GM12892 (cell line): ENCODE results near the gene COQ8B.
"Not testable (repeated sequence)": the region's sequence is repeated elsewhere in the genome, so short reads cannot be mapped to it uniquely, and the experiment has no call there.

Experiments used
- DNase-seq: peaks from one replicate; pipeline ENCODE4 v3.0.0; 2011; ENCODE audit not compliant: insufficient read length
- FAIRE-seq: peaks from 2 replicates; lab custom pipeline; 2011; peaks lifted over from hg19 to GRCh38; lab: Jason Lieb, UNC
- POLR2A ChIP-seq: IDR thresholded peaks from 2 replicates; pipeline ENCODE4 v1.6.1; 2011; ENCODE audit warnings: low read depth, low read length, control low read depth
- POLR2AphosphoS5 ChIP-seq: IDR thresholded peaks from 2 replicates; pipeline ENCODE4 v1.6.1; 2011; ENCODE audit warnings: low read depth, low read length, control low read depth
- TAF1 ChIP-seq: IDR thresholded peaks from 2 replicates; pipeline ENCODE4 v1.6.1; 2011; ENCODE audit warnings: low read depth, mild to moderate bottlenecking, control low read depth, low read length, borderline replicate concordance

Gene COQ8B

DNA sequence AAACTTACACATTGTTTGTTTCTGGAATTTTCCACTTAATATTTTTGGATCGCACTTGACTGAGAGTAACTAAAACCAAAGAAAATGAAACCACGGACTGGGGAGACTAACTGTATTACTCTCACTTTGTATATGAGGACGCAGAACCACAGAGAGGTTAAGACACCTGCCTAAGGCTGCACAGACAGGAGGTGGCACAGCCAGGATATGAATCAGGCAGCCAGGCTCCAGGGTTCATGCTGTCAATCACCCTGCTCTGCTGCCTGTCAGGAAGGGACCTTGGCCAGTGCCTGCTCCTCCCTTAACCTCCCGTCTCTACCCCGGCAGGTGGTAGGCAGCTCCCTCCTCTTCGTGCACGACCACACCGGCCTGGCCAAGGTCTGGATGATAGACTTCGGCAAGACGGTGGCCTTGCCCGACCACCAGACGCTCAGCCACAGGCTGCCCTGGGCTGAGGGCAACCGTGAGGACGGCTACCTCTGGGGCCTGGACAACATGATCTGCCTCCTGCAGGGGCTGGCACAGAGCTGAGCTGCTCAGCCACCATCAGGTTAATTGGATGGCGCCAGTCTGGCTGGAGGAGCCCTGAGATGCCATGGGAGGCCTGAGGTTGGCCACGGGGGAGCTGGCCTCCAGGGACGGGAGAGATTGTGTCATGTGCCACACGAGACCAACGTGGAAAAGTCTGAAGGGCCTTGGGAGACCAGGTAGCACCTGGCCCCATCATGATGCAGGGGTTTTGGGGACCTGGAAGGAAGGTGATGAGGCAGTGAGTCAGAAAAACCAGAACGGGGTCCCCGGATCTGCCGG is 22.5 kb upstream of the COQ8B start:
- FAIRE-seq (no peak), DNase-seq (no peak)
- TF ChIP-seq POLR2A (no peak), POLR2AphosphoS5 (no peak), TAF1 (no peak)

GRCh38 chr19:40737102-40737644 is 20.5 kb upstream of the COQ8B start:
- no peak for FAIRE-seq
- no peak for DNase-seq
- TF ChIP-seq POLR2AphosphoS5 (no peak), TAF1 (no peak), POLR2A (no peak)

GRCh38 chr19:40736661-40737060 is 20.0 kb upstream of the COQ8B start:
- TF ChIP-seq POLR2A: no peak
- TF ChIP-seq POLR2AphosphoS5: no peak
- no peak for TF ChIP-seq TAF1
- DNase-seq (no peak), FAIRE-seq (no peak)

GRCh38 chr19:40735013-40735771 is 18.5 kb upstream of the COQ8B start:
- DNase-seq (no peak), FAIRE-seq (no peak)
- TF ChIP-seq POLR2AphosphoS5: no peak
- TF ChIP-seq POLR2A: no peak
- TF ChIP-seq TAF1: no peak

DNA sequence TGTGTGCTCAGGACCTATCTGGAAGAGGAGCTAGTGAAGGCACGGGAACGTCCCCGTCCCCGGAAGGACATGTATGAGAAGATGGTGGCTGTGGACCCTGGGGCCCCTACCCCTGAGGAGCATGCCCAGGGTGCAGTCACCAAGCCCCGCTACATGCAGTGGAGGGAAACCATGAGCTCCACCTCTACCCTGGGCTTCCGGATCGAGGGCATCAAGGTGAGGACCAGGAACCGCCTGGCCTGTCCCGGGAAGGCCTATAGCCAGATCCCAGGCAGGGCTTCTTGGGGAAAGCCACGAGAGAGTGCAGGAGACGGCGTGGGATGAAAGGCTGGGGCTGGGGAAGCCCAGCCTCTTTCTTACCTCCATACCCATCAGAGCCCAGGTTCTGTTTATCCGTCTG is 16.5 kb upstream of the COQ8B start:
- DNase-seq: no peak
- no peak for FAIRE-seq
- no peak for TF ChIP-seq TAF1
- TF ChIP-seq POLR2A: no peak
- no peak for TF ChIP-seq POLR2AphosphoS5

- FAIRE-seq: not testable (repeated sequence)
These were observed 15.6 kb upstream of the COQ8B start for GRCh38 chr19:40732304-40732703.

DNA sequence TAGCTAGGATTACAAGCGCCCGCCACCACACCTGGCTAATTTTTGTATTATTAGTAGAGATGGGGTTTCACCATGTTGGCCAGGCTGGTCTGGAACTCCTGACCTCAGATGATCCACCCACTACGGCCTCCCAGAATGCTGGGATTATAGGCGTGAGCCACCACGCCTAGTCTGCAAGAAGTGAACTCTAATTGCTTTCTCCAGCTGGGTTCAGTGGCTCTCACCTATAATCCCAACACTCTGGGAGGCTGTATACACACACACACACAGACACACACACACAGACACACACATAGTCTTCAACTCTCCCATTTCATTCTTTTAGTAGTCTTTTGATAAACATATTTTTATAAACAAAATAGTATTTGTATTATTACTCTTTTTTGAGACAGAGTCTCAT is 13.4 kb upstream of the COQ8B start:
- not testable (repeated sequence) for FAIRE-seq

More at GRCh38 chr19:40732304-40732703, 15.6 kb upstream of the COQ8B start:
- not testable (repeated sequence) for DNase-seq

GRCh38 chr19:40726279-40726678 is 9.6 kb upstream of the COQ8B start:
- TF ChIP-seq POLR2A (no peak), TAF1 (no peak), POLR2AphosphoS5 (no peak)
- FAIRE-seq (no peak), DNase-seq (no peak)

More for the DNA sequence above, 13.4 kb upstream of the COQ8B start:
- DNase-seq: not testable (repeated sequence)

GRCh38 chr19:40724855-40725254 is 8.2 kb upstream of the COQ8B start:
- FAIRE-seq (no peak), DNase-seq (no peak)
- TF ChIP-seq POLR2AphosphoS5: no peak

DNA sequence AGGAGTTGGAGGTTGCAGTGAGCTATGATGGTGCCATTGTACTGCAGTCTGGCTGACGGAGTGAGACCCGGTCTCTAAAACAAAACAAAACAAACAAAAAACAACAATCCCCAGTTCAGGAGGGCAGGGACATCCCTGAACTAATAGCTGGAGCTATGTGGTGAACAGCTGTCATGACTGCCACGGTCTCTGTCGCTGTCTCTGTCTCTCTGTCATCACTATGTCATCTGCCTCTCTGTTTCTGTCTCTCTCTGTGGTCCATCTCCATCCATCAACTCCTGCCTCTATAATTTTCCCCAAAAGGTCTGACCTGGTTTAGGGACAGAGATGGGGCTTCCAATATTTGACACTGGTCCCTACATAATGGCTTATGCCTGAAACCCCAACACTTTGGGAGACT is 7.6 kb upstream of the COQ8B start:
- FAIRE-seq: no peak
- DNase-seq: no peak
- TF ChIP-seq POLR2A (no peak), POLR2AphosphoS5 (no peak), TAF1 (no peak)

GRCh38 chr19:40723661-40724254 is 7.1 kb upstream of the COQ8B start:
- TF ChIP-seq POLR2A (no peak), POLR2AphosphoS5 (no peak), TAF1 (no peak)
- no peak for DNase-seq
- FAIRE-seq: no peak

- TF ChIP-seq POLR2A (no peak), TAF1 (no peak), POLR2AphosphoS5 (no peak)
- FAIRE-seq (no peak), DNase-seq (no peak)
These were observed 5.4 kb upstream of the COQ8B start for GRCh38 chr19:40721936-40722661.
